NCI-H524 treated with DMSO at 0.1 percent for 48 hours (cell line): Measurements from ENCODE around the gene LGALS14.
"Not testable (repeated sequence)": the region's sequence is repeated elsewhere in the genome, so short reads cannot be mapped to it uniquely, and the experiment has no call there.

Experiments
- DNase-seq: peaks from one replicate; lab custom pipeline; 2025; lab: John Stamatoyannopoulos, UW

The LGALS14 gene

DNA sequence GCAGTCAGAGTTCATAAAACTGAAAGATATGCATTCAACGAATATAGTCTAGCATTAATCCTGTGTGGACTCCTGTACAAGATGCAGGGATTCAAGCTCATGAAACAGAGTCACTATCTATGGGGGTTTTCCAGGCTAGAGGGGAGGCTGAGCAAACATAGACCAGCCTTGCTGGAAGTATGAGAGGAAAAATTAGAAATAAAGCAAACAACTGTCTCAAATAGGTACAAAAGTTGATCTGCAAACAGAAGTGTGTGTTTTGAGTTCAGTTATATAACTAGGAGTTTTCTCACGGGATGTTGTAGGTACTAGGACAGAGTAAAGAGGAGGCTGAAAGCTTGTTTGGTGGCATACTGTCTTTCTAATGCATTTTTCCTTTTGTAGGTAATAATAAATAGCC, 8.5 kb upstream of the LGALS14 start:
- DNase-seq, result no peak

DNA sequence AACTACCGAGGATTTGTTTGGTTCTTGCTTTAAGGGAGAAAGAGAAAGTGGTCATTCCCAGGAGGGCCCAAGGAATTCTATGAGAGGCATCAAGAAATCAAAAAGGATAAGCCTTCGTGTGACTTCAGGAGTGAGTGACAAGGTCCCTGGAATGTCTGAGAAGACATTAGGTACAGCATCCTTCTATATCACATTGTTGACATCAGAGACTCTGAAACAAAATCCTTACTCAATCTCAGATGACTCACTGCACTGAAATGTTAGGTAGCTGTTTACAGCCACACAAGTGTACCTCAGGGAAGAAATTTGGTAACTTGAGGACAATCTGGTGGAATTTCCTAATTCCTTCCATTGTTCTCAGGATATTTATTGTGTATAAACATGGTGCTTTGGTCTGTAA, 7.9 kb upstream of the LGALS14 start:
- DNase-seq, result no peak

DNA sequence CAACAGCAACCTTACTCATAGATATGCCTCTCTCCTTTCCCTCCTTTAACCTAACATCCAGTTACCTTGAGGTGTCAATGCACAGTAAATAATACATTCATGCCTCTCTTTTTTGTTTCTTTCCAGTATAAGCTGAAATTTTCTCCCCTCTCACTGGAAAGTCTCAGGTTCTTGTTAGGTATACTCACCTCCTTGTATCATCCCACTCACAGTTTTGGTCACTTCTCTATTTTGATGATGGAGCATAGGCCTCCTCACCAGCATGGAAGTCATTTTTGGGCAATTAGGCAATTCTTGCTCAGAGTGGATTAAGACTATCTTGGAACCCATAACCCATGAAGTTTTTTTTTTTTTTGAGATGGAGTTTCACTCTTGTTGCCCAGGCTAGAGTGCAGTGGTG, 5.7 kb upstream of the LGALS14 start:
- no peak for DNase-seq

DNA sequence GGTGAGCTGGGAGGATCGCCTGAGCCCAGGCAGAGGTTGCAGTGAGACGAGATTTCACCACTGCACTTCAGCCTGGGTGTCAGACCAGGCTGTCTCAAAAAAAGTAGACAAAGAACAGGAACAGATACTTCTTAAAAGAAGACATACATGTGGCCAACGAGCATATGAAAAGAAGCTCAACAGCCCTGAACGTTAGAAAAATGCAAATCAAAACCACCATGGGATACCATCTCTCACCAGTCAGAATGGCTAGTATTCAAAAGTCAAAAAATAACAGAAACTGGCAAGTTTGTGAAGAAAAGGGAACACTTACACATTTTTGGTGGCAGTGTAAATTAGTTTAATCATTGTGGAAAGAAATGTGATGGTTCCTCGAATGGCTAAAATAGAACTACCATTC, 3.0 kb upstream of the LGALS14 start:
- no peak for DNase-seq

DNA sequence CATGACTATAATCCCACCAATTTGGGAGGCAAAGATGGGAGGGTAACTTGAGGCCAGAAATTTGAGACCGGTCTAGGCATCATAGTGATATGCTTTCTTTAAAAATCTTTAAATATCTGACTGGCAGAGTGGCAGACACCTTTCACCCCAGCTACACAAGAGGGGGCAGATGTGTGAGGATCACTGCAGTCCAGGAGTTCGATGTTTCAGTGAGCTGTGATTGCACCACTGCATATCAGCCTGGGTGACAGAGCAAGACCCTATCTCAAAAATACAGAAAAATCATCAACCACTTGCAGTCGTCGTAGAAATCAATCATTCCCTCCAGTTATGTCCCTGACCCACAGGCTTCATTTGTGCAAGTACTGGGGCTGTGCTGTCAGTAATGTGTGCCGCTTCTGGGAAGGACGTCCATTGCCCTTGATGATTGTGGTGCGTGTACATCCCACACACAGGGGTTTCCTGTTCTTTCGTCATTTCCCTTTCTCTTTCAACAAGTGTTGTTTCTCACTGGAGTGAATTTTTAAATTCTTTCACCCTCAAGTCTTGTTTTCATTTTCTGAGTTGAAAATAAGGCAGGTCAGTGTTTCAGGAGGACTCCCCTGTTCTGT, 1.4 kb downstream of the LGALS14 start:
- no peak for DNase-seq

DNA sequence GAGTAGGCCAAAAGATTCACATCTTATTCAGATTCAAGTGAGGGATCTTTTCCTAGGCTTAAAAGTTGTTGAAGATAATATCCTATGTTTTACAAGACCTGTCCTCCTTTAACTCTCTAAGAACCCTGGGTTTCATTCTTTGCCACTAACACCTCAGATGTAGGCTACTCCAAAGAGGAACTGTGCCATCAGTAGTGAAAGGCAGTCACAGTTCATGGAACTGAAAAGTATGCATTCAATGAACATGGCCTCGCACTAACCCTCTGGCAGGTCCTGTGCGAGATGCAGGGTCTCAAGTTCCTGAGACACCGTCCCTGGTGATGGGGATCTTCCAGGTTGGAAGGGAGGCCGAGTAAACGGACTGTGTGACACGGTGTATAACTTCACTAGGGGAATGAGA, 4.3 kb downstream of the LGALS14 start:
- DNase-seq, result no peak

DNA sequence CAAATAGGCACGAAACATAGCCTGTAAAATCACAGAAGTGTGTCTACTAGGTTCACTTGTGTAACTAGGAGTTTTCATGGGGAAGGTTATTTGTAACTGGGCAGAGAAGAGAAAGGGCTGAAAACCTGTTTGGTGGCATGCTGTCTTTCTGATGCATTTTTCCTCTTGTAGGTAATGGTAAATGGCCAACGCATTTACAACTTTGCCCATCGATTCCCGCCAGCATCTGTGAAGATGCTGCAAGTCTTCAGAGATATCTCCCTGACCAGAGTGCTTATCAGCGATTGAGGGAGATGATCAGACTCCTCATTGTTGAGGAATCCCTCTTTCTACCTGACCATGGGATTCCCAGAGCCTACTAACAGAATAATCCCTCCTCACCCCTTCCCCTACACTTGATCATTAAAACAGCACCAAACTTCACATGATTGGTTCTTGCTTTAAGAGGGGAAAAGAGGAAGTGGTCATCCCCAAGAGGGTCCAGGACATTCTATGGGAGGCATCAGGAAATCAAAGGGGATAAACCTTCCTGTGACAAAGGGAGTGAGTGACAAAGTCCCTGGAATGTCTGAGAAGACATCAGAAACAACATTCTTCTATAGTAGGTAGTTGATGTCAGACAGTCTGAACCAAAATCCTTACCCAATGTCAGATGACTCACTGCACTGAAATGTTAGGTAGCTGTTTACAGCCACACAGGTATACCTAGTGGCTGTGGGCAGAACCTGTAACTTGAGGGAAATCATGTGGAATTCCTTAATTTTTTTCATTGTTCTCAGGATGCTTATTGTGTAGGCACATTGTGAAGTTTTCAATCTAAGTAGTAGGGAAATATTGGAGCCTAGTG, 5.0 kb downstream of the LGALS14 start:
- no peak for DNase-seq

DNA sequence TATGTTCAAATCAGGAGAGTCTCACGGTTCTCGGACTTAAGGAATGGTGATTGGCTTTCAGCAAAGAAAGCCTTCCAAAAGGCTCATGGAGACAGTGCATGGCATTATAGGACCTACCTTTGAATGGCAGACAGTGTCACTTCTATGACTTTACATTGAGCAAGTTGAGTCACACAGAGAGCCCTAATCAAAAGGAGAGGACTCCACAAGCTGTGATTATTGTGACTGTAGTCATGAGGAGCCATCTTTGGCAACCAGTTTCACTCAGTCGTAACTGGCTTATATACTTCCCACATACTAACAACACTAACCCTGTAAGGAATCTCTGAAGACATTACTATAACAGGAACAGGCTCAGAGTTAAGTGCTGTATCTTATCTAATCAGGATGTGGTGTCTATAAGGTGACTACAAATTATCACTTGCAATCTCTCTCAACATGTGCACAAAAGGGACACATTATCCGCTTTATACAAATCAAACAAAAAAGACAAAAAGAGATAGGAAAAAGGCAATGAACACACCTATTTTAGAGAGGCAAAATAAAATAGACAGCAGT, 6.1 kb downstream of the LGALS14 start:
- DNase-seq, result no peak

DNA sequence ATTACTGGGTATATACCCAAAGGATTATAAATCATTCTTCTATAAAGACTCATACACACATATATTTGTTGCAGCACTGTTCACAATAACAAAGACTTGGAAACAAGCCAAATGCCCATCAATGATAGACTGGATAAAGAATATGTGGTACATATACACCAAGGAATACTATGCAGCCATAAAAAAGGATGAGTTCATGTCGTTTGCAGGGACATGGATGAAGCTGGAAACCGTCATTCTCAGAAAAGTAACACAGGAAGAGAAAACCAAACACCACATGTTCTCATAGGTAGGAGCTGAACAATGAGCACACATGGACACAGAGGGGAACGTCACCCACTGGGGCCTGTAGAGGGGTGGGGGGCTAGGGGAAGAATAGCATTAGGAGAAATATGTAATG, 15.9 kb downstream of the LGALS14 start:
- DNase-seq, result not testable (repeated sequence)

DNA sequence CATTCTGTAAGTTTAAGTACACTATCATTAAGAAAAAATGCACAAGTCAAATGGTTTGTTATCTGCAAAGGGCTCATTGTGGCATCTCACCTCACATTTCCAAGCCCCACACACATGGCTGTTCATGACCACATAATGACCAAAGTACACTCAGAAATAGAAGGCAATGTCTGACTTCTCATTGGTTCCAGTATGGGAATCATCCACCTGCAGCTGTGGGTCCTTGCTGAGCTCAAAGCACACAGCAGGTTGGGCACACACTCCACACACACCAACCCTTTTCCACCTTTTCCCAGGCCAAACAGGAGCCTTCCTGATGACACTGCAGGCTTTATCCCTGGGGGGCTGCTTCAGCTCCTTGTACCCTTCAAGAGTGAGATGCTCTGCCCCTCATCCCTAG, 21.7 kb downstream of the LGALS14 start:
- no peak for DNase-seq

DNA sequence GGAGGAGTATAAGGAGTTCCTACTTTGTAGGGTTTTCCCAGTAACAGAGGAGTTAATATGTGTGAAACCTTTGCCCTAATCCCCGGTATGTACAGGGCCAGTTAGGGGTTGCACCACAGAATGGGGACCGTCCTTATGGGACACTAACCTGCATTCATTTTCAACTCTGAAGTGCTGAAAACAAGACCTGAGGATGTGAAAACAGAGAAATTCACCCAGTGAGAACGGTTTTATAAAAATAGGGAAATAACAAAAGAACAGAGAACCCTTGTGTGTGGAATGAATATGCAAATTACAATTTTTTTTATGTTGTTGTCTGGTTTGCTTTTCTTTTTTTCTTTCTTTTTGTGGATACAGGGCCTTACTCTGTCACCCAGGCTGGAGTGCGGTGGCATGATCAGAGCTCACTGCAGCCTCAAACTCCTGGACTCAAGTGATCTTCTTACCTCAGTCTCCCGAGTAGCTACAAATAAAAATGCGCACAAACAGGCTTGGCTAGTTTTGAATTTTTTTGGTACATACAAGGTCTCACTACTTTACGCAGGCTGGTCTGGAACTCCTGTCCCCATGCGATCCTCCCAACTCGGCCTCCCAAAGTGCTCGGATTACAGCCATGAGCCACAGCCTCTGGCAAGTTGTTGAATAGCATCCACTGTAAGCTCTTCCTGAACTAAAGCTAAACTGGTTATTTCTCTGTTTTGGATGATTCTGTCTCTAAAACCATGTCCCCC, 23.0 kb downstream of the LGALS14 start:
- DNase-seq, result no peak

DNA sequence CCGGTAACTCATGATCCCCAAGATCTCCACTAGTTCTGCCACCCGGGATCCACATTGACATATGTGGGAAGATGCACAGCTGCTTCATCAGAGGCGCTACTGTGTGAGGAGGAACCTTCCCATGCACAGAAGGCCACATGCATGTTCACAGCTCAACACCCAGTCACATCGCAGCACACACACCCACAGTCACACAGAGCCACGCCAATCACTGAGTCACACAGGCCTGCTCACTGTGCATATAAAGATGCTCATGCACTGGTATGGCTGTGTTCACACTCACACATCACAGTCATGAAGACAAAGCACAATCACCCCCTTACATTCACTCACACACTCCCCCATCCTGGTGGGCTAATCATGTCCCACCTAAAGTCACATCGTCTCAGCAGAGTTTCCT, 23.8 kb downstream of the LGALS14 start:
- no peak for DNase-seq

DNA sequence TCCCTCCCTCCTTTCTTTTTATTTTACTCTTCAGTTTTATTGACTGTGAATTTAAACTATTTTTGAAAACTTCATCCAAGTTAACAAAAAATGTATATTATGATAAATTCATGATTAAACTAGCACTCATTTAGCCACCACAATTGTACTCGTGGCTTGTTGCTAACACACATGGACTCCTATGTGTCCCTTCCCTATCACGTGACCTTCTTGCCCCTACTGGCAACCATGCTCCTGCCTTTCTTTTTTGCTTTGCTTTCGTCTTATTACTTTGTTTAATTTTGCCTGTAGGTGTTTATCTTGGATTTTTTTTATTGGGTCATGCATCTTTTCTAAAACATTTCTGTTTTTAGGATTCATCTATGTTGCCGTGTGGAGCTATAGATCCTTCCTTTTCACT, 25.3 kb downstream of the LGALS14 start:
- no peak for DNase-seq

DNA sequence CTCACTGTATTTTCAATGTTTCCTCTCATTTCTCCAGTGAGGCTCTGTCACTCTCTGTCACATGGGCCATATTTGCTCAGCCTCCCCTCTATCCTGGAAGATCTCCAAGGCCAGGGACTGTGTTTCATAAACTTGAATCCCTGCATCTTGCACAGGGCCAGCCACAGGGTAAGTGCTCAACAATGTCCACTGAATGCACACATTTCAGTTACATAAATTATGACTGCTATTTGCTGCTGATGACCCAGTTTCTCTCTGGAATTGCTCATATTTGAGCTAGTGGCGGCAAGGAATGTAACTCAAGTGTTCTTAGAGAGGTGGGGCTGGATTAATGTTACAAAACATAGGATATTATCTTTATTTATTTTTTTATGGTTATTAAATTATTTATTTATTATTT, 27.4 kb downstream of the LGALS14 start:
- DNase-seq, result no peak

DNA sequence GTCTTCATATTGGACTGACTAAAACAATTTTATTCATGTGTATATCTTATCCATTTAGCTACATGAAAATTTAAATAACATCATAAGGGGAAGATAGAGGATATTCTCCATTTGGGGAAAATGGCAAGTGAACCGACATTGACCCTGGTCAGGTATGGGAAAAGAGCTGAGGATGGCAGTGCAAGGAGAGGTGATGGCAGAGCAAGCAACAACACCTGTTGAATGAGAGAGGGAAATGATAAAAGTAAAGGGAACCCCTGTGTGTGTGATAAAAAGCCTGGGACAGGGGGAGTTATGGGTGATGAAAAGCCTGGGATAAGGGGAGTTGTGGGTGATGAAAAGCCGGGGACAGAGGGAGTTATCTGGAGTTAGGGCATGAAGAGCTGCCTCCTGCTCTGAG, 29.6 kb downstream of the LGALS14 start:
- no peak for DNase-seq

DNA sequence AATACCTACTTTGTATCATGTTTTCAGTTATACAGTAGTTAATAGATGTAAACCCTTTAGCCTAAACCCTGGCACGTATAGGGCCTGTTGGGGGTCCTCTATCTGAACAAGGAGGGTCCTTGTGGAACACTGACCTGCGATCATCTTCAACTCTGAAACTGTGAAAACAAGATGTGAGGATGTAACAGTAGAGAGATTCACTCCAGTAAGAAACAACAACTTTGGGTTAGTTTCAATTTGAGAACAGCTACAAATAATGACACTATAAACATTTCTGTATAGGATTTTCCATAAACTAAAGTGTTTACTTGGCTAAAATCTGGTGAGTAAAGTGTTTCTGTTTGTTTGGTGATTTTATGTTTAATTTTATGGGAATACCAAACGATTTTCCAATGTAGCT, 31.4 kb downstream of the LGALS14 start:
- no peak for DNase-seq

DNA sequence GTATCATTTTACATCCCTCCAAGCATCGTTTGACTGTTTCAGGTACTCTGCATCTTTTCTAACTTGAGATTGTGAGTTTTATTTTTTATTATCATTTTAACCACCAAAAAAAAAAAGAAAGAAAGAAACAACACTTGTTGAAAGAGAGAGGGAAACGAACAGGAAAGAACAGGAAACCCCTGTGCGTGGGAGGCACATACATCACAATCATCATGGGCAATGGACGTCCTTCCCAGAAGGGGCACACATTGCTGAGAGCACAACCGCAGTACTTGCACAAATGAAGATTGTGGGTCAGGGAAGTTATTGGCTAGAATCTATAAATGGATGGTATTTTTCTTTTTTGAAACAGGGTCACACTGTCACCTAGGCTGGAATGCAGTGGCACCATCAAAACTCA, 31.8 kb downstream of the LGALS14 start:
- DNase-seq, result no peak

DNA sequence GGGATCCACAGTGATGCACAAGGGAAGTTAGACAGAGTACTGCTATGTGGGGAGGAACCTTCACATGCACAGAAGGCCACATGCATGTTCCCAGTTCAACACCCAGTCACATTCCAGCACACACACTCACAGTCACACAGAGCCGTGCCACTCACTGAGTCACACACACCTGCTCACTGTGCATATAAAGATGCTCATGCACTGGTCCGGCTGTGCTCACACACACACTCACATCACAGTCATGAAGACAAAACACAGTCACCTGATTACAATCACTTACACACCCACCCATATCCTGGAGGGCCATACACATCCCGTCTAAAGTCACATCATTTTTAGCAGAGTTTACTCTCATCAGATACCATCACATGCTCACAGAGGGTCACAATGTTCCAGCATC, 33.1 kb downstream of the LGALS14 start:
- DNase-seq, result no peak

DNA sequence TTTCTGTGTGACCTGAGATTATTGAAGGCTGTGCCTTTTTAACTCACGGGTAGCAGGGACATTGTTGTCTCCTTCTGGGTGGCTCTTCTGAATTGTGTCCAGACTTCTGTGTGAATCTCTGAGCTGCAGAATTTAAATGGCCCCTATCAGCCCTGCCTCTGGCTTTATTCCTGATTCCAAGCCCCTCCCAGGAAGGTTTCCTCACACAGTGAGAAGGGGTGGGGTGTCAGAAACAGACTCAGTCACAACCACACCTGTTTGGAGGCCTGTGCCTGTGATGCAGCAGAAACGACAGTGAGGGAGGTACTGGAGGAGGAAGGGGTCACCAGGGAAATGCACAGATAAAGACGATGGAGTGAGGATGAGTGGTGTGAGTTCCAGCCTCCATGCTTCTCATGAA, 33.6 kb downstream of the LGALS14 start, which contains the start of gene CLC:
CLC (minus strand) TSS at position 139 of the 400 bp plus-strand sequence; CDS start at position 62, 77 bp downstream.
- DNase-seq, result no peak

DNA sequence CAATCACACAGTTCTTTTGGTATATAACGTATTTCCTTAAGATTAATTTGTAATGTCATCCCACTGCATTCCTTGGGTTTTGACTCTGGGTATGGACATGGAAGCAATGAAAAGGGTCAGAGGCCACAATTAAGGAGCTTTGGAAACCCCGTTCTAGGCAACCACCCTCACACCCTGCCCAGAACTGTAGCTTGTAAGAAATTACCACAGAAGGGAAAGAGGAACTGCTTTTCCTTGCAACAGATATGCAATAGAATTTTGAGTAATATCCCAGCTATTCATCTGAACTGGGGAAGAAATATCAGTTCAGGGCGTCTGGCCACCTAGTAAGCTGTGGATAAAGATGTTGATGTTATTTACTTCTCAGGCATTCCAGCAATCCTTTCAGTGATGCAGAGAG, 34.5 kb downstream of the LGALS14 start:
- no peak for DNase-seq

DNA sequence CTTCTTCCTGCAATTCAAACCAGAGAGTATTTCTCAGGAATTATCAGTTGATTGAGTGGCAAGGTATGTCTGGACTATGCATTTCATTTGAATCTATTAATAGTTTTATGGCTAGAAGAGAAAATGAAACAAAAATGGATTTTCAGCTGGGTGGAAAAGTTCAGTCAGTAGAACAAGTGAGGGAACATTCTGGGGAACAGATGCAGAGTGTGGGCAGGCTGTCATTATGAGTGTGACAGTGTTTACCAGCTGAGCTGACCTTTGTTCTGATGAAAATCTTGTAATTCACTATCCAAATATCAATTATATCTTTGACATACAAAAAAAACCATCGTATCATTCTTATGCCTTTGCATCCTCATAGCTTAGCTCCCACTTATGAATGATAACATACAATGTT, 36.1 kb downstream of the LGALS14 start:
- DNase-seq, result no peak

DNA sequence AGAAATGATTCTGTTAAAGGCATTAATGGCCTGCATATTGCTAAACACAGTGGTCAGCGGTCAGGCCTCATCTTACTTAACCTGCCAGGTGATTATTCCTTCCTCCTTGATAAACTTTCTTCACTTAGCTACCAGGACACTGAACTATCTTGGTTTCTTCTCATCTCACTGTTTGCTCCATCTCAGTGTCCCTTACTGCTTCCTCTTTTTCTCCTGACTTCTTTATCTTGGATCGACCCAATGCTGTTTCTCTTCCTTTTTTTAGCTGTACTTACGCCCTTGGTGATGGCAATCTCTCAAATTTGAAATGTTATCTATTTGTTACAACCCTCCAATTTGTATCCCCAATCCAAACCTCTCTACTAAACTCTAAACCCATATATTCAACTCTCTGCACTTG, 41.4 kb downstream of the LGALS14 start:
- no peak for DNase-seq
